HG02938 (cell line): Measurements from ENCODE around the gene IL4I1.

Source experiments
- ATAC-seq: cut with Tn5 transposase; IDR thresholded peaks from one replicate; pipeline ENCODE4 v1.9.1; 2021; ENCODE audit warnings: mild to moderate bottlenecking, moderate library complexity; ENCODE audit not compliant: unreplicated experiment

IL4I1 gene

DNA sequence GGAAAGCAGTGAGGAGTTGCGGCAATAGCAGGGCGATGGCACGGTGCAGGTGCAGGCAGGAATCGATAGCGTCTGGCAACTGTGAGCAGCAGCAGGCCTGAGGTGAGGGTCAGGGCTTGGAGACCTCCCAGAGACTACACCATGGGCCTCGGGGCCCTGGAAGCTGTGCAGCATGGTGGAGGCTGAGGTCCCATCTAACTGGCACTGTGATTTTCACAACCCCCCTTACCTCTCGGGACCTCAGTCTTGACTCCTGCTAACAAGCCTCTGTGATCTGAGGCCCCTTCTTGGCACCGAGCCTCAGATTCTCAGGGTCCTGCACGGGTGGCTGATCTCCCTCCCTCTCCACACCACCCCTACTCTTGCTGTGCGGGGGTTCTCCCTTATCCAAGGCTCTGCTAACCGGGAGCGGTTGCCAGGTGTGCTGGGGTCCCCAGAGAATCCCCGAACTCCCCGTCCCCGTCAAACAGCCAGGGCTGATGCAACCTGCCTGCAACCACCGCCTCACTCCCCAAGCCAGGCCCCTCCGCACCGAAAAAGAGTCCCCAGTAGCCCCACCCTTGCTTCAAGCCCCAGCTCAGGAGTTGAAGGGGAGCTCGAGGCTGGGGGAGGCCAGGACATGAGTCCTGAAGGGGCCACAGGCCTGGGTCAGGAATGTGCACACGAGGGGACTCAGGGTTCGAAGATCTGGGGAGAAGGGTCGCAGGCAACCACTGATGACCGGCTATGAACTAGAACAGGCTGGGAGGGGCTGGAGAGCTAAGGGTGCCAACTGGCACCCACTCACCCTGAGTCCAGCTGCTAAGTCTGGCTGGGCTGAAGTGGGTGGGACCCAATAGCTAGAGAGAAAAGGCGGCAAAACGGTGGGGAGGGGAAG lies 27.6 kb upstream of the IL4I1 start:
- ATAC-seq, result no peak

DNA sequence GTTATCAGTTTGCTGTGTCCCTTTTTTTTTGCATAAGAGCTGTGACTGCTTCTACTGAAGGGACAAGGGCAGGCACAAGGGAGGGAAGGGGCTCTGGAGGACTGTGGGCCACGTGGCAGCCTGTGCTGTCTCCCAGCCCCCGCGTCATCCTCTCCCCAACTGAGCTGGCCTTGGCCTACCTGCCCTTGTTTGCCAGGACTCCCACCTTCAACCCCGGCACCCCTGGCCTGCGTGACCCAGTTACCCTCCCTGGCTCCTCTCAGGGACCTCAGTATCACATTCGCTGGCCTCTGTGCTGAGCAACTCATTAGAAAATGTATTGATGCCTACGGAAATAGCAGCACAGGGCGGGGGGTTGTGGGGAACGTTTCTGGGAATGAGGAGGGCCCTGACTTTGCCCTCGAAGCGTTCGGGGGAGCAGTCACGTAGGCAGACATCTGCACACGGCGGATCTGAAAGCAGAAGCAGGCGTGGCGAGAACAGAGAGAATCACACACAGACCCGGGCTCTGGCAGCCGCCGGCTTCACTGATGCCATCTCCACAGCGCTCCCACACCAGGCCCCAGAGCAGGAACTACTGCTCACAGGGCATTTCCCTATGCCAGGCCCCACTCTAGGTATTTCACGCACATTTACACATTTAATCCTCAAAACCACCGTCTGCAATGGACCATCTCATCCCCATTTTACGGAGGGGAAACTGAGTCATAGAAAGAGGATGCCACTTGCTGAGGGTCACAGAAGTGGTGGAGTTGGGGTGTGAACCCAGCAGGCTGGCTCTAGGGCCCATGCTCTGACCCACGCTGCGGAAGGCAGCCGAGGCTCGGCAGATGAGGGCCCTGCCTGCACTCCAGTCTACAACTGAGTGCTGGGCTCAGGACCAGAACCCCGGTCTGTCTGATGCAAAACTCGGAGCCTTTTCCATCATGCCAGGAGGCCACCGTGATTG lies 26.6 kb upstream of the IL4I1 start:
- no peak for ATAC-seq

DNA sequence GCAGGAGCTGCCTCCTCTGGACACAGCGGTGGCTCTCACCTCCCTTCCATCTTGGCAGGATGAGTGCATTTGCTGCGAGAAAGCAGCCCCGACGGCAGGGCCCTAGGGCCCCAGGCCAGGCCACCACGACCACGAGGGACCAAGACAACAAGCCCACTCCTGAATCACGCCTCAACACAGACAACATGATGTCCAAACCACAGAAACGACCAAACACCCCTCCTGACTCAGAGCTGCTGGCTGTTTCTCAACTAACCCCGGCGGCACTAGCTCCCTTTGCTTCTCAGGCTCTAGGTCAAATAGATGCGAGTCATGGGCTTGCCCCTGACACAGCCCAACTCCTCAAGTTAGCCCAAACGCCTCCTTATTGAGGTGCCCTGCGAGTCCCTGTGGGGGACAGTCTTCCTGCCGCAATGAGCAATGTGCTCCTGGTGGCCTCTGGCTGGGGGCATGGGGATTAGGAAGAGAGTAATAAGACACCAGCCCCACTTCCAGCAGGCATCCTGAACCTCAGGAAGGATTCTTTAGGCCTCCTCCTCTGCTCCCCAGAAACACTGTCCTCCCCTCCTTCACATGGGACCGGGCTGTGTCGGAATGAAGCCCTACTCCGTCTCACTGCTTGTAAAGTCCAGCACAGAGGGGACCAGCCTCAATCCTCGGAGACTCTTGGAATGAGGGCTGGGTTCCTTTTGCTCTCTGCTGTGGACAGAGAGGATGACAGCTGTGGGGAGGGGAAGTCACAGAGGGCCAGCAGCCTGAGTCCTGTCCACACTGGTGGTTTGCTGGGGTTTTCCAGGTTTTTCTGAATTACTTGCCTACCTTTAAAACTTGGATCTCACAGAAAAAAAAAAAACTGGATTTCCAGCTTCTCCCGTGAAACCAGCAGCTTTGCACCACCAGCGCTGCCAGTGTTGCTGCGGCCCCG lies 25.4 kb upstream of the IL4I1 start:
- ATAC-seq, result no peak

DNA sequence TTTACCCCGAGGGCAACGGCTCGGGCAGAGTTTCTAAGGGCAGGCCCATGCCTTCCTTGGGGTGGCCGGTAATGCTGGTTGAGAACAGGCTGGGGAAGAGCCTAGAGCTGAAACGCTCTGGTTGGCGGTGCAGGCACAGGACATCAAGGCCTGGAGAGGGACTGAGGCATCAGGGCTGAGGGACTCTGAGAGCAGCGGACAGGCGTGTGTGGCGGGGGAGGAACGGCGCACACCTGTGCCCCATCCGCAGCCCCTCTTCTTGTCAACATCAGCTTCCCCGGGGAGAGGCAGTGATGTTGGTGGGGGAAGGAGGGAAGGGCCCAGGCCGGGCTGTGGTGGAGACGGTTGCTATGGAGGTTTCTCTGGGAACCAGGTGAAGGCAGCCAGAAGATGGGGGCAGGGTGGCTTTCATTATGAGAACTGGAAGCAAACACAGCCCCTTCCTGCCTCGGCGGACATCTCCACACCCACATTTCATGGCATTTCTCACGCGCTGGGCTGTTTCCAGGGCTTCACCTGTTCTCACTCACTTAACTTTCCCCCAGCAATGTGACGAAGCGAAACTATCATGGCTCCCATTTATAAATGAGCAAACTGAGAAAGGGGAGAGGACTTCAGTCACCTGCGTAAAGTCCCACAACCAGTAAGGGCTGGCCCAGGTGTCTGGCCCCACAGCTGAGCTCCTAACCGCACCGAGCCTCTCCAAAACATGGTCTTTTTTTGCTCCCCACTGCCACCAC lies 24.1 kb upstream of the IL4I1 start:
- ATAC-seq, result no peak

DNA sequence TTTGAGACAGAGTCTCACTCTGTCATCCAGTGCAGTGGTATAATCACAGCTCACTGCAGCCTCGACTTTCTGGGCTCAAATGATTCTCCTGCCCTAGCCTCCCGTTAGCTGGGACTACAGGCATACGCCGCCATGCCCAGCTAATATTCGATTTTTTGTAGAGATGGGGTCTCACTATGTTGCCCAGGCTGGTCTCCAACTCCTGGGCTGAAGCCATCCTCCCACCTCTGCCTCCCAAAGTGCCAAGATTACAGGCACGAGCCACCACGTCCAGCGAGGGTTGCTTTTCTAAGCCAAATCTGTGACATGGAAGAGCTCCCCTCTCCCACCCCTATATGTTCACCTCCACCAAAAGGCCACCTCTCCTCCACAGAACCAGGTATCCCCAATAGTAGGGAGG lies 21.4 kb upstream of the IL4I1 start:
- no peak for ATAC-seq

DNA sequence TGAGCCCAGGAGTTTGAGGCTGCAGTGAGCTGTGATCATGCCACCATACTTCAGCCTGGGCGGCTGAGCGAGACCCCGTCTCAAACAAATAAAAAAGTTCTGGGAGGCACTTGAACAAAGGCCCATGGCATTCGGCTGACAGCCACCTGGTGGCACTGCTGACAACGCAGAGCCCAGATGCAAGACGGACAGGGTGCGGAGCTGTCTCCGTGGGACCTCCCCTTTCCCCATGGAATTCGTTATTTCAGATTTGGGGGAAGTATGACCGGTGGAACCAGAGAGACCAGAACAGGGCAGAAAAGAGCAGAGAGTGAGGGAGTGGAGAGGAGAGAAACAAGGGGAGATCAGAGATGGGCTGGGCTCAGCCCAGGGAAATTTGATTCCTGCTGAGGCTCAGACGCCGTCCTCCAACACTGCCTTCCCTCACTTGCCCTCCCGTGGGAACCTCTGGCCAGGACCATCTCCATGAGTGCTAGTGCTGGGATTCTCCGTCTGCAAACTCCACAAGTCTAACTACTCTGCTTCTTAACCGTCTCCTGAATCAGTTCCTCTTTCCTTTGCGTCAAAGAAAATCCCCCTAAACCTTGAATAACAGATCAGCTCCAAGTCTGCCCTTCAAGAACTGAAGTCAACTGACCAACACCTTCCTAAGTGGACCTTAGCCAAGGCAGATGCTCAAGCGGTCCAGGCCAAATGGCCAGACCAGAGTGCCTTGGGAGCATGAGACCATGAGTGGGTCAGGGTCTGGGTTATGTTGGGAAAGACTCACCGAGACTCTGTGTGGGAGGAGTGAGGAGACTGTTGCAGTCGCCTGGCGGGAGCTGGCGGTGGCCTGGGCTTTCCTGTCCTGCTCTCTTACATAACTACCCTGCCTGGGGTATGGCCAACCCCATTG lies 20.4 kb upstream of the IL4I1 start:
- no peak for ATAC-seq

DNA sequence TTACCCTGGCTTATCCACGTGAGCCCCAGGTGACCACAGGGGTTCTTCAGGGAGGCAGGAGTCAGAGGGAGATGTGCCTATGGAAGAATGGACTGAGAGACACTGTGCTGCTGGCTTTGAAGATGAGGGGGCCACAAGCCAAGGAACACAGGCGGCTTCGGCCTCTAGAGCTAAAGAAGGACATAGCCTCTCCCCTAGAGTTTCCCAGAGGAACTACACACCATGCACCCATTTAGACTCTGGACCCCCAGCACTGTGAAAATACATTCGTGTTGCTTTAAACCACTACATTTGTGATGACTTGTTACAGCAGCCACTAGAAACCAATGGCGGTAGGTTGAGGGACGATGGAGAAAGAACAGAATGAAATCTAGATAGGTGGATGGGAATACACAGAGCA lies 18.6 kb upstream of the IL4I1 start:
- no peak for ATAC-seq

DNA sequence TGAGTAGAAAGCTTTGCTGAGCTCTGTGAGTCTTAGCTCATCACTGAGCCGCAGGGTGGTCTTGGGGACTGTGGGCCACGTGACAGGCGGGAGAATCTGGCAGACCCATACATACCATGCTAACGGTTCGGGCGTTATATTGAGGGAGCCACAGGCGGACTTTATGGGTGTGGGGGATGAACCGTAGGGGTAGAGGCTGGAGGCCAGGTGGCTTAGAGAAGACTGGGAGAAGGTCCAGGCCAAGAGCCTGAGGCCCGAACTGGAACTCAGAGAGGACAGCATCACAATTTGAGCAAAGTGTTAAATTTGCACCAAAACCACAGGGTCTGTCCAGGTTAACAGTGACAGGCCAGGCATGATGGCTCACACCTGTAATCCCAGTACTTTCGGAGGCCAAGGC lies 17.0 kb upstream of the IL4I1 start:
- no peak for ATAC-seq

DNA sequence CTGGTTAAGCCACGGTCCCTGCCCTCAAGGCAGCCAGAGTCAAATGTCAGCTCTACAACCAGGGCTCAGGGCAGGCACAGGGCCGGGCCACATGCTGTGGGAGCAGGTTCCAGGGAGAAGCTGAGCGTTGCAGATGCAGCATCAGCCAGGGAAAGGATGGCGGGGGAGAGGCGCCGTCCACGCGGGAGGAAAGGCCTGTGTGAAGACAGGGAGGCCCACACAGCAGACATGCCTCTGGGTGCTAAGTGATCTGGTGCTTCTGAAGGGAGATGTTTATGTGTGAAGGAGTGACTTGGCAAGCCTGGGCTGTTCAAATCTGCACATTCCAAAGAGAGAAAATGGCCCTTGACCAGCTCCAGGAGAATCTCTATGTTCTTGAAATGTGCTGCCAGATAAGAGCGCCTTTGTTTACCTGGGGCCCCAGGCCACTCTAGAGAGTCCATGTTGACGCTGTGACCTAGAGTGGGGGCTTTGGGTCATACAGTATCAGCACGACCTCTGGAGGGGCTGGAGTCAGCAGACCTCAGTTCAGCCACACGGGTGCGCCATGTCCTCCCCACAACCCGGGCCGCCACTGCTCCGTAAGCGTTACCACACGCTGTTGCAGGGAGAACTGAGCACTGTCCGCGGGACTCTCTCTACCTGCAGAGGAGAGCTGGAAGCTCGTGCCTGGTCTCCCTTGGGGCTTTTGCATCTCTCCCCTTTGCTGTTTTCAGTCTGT lies 16.4 kb upstream of the IL4I1 start:
- no peak for ATAC-seq

DNA sequence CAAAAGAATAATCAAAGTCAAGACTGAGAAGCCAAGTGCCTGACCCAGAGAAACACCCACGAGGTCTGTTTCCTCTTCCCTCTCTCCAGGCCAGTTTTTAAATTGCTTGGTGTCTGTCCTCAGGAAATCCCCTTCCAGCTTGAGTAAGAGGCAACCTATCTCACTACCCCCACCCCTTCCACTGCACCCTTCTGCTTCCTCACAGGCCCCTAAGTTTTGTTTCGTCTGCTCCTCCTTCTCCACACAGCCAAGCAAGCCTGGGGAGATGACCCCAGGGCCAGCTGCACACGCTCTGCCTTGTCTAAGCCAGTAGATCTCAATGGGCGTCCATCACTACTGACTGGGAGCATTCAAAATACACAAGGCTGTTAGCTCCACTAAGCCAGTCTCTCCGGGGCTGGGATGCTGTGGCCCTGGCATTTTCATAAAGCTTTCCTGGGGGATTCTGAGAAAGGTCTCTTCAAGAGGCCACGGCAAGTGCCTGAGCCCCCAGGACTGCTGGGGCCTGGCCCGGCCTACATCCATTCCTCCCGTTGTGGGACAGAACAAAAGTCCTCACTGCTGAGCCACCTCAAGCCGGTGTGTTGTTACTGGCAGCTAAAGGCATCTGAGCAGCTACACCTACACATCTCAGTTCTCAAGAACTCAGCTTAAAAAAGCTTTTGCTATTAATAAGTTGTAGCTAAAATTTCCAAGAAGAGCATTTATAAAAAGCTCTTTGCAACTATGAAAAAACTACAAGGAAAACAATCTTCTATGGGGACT lies 14.9 kb upstream of the IL4I1 start:
- no peak for ATAC-seq

DNA sequence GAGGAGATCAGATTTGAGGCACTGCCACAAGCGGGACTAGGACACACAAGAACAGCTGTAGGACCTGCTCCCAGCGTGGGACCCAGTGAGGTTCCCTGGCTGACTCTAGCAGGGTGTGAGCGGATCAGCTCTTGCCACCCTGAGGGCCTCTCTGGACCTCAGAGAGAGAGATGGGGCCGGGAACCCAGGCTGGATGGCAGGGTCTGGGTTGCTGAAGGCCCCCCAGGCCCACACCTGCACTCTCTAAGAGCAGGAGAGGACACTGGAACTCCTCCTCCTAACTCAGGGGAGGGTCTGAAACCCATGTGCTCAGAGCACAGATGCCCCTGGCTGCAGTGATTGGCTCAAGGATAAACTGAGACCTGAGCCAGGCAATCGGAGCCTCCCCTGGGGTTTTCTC lies 13.5 kb upstream of the IL4I1 start:
- no peak for ATAC-seq

DNA sequence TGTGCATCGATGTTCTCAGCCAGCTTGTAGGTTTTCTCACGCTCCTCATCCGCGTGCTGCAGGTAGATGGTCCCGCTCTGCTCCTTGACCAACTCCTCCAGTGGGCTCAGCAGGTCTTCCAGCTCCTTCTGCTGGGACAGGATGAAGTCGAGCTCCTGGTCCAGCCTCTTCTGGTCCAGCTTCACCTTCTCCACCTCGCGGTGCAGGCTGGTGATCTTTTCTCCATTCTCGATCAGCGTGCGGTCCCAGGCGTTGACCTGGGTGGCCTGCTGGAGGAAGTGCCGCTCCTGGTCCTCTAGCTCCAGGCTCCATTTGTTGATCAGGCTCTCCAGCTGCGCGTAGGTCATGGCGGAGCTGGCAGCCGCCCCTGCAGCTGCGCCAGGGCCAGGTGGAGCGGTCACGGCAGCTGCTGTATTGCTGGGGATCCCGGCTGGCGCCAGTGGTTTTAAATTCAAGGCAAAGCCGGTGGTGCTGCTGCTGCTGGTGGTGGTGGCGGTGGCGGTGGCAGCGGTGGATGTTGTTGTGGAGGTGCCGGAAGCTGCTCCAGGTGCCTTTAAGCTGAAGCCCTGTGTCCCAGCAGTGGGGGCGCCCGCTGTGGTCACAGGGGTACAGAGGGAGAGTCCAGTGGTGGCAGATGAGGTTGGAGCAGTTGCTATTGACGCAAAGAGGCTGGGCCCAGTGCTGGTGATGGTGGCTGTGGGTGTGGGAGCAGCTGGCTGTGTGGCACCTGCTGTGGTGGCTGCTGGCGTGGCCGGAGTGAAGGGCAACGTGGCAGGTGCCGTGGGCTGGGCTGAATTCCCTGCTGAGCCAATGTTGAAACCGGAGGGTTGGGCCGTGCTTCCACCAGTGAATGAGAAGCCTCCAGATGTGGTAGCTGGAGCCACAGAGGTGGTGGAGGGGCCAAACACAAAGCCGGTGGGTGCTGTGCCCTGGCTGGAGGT lies 12.1 kb upstream of the IL4I1 start:
- no peak for ATAC-seq

DNA sequence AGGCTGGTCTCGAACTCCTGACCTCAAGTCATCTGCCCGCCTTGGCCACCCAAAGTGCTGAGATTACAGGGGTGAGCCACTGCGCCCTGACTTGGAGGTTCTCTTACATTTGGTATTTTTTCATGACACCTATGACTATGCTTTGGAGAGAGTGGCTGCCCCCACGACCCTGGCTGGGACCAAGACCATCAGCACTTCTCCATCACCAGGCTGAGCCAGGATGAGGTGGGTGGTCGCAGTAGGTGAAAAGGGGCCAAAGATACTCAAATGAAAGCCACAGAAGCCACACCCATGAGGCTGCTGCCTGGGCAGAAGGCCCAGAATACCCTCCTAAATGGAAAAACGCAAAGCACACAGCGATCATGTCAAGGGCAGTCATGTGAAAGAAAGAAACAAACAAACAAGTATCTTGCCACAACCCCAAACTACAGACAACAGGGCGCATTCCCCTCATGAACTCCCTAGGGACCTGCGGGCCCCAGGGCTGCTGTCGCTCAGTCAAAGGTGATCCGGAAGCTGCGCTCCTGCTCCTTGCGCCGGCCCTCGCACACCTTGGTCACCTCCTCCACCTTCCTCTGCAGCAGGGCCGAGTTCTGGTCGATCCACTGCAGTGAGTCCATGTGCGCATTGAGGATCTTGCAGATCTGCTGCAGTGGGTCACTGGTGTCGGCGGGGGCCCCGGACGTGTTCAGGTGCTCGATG lies 11.2 kb upstream of the IL4I1 start:
- ATAC-seq, result no peak

DNA sequence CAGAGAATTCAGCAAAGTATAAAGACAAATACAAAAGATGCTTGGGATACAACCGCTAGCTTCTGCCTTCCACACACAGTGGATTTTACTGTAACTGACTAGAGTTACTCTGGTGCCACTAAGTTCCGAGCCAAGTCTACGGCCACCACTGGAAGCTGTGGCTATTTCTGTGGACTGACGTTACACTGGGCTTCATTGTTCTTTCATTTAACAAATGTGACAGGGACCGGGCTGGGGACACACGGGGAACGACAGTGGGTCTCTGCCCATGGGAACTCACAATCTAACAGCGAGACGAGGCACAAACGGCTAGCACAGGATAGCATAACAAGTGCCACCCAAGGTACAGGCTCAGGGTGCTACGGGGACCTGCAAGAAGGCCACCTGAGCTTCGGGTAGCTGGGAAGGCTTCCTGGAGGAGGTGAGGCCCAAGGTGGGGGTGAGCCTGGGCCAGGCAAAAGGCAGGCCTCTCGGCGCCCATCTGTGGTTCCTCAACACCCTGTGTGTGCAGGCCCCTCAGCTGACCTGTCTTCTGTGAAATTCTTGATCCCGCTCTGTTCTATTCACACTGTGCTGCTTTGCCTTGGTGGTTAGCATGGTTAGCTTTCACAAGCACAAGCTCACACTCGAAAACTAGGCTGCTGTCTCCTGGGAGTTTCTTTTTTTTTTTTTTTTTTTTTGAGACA lies 10.3 kb upstream of the IL4I1 start:
- ATAC-seq, result no peak

DNA sequence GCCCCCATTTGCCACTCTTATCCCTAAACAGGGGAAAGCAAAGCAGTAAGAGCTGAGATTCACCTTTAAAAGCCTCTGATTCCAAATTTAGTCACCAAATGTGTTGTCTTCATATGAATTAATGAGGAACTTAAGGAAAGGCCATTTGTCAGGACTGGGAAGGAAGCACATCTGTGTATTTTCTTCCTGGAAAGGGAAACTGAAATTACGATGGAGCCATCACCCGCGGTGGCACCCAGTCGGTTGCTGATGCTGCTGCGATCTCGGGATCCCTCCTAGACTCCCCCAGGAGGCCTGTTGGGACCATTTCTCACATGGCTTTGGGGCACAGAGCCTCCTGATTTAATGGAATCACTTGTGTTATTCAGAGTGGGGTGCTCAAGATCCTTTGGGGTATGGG lies 7.4 kb upstream of the IL4I1 start:
- ATAC-seq, result no peak
